IPS-NIHi7 (cell line): ENCODE data around the gene ZNF652.
"Not testable (repeated sequence)": the region's sequence is repeated elsewhere in the genome, so short reads cannot be mapped to it uniquely, and the experiment has no call there.

Source experiments
- DNase-seq: peaks from one replicate; pipeline ENCODE4 v3.0.0; 2012; ENCODE audit warnings: mixed read lengths; ENCODE audit errors: extremely low spot score

The ZNF652 gene

GRCh38 chr17:49361902-49362722 lies at the start of gene ZNF652:
ZNF652 (minus strand) TSS chr17:49362250; CDS start chr17:49317725, 44,525 bp downstream.
- DNase-seq = peak; percentile 98

- DNase-seq = no peak
These were observed 47.0 kb upstream of the ZNF652 start for GRCh38 chr17:49409066-49409465.

- DNase-seq = peak; percentile 95
These were observed 46.0 kb upstream of the ZNF652 start for GRCh38 chr17:49407981-49408501.

- DNase-seq = no peak
These were observed 45.0 kb upstream of the ZNF652 start for GRCh38 chr17:49407086-49407485.

GRCh38 chr17:49406421-49407061 lies 44.5 kb upstream of the ZNF652 start:
- DNase-seq = no peak

- DNase-seq = no peak
These were observed 42.9 kb upstream of the ZNF652 start for GRCh38 chr17:49404906-49405305.

- DNase-seq = no peak
These were observed 42.3 kb upstream of the ZNF652 start for GRCh38 chr17:49404361-49404760.

GRCh38 chr17:49403514-49404289 lies 41.7 kb upstream of the ZNF652 start:
- no peak for DNase-seq

- DNase-seq = no peak
These were observed 40.7 kb upstream of the ZNF652 start for GRCh38 chr17:49402706-49403105.

- DNase-seq = no peak
These were observed 40.0 kb upstream of the ZNF652 start for GRCh38 chr17:49401971-49402611.

- DNase-seq = no peak
These were observed 37.9 kb upstream of the ZNF652 start for GRCh38 chr17:49399995-49400394.

GRCh38 chr17:49397586-49397985 lies 35.5 kb upstream of the ZNF652 start:
- no peak for DNase-seq

GRCh38 chr17:49393491-49394255 lies 31.6 kb upstream of the ZNF652 start:
- DNase-seq = no peak

- DNase-seq = no peak
These were observed 28.7 kb upstream of the ZNF652 start for GRCh38 chr17:49390548-49391324.

- DNase-seq = not testable (repeated sequence)
These were observed 27.7 kb upstream of the ZNF652 start for GRCh38 chr17:49389514-49390347.

- DNase-seq = no peak
These were observed 26.9 kb upstream of the ZNF652 start for GRCh38 chr17:49388692-49389513.

- DNase-seq = no peak
These were observed 26.2 kb upstream of the ZNF652 start for GRCh38 chr17:49388290-49388640.

- no peak for DNase-seq
These were observed 25.6 kb upstream of the ZNF652 start for GRCh38 chr17:49387498-49388289.
